ENCODE results near the gene MRM3. TPM values are rescaled to one million over a fixed set of nuclear protein-coding genes. Genes with fewer than 3 reads are reported as not detected.
A peak's percentile ranks its signal among the peaks of the same experiment; 100 is the strongest.

The MRM3 gene, protein sequence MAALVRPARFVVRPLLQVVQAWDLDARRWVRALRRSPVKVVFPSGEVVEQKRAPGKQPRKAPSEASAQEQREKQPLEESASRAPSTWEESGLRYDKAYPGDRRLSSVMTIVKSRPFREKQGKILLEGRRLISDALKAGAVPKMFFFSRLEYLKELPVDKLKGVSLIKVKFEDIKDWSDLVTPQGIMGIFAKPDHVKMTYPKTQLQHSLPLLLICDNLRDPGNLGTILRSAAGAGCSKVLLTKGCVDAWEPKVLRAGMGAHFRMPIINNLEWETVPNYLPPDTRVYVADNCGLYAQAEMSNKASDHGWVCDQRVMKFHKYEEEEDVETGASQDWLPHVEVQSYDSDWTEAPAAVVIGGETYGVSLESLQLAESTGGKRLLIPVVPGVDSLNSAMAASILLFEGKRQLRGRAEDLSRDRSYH
- total RNA-seq = 10 to 100 TPM; 14.0 to 18.7 TPM
- 10.1 TPM for polyA plus RNA-seq (2013, experiment 1 of 2)
- 10.7 TPM for polyA plus RNA-seq (2013, experiment 2 of 2)
- long read RNA-seq, experiment 1, partial matches to known transcripts = 0 of 8 reads
- long read RNA-seq, experiment 1, other reads (novel, unspliced or antisense) = 3 of 8 reads
- long read RNA-seq, experiment 2, transcript MRM3-201 (4 exons, 1,809 nt) = major isoform, 15 of 20 reads
- long read RNA-seq, experiment 2, partial matches to known transcripts = 1 of 20 reads
- long read RNA-seq, experiment 2, other reads (novel, unspliced or antisense) = 3 of 20 reads
- long read RNA-seq, experiment 3, transcript MRM3-201 (4 exons, 1,809 nt) = major isoform, 87 of 99 reads
- long read RNA-seq, experiment 3, partial matches to known transcripts = 3 of 99 reads
- long read RNA-seq, experiment 3, other reads (novel, unspliced or antisense) = 5 of 99 reads
- long read RNA-seq, experiment 4, transcript MRM3-201 (4 exons, 1,809 nt) = major isoform, 35 of 65 reads
- long read RNA-seq, experiment 4, partial matches to known transcripts = 17 of 65 reads
- long read RNA-seq, experiment 4, other reads (novel, unspliced or antisense) = 8 of 65 reads

DNA sequence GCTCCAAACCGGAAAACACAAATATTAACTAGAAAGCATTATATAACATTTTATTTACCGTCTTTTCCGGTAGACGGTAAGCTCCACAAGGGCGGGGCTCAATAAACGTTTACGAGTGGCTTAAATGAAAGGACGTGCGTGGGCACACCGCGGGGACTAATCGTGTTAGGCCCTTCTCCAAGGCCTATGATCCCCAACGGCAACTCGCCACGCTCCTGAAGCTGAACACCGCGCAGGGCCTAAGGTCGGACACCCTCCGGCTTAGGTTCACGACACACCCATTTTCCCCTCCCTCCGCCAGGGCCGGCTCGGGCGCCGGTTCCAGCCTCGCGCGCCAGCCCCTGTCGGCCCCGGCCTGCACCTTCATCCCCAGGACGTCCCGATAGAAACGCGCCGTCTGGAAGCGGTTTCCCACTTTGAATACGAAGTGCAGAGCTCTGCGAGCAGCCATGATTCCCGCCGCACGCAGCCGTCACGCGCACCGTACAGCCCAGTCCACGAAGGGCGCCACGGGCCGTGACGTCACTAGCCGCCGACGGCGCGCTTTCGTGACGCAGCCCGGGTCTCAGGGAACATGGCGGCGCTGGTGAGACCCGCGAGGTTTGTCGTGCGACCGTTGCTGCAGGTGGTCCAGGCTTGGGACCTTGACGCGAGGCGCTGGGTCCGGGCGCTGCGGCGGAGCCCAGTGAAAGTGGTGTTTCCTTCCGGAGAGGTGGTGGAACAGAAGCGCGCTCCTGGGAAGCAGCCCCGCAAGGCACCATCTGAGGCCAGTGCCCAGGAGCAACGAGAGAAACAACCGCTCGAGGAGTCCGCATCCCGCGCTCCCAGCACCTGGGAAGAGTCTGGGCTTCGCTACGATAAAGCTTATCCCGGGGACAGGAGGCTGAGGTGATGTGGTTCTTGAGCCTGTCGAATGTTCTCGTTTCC is at the start of gene MRM3, which contains the start of gene GLOD4:
Gene MRM3, plus strand, starts transcription at position 549 of the 927 bp plus-strand sequence. Its CDS starts 26 bp downstream, at position 575.
Gene GLOD4, minus strand, starts transcription at position 476 of the 927 bp plus-strand sequence. Its CDS starts 25 bp downstream, at position 451.
- WGBS, 2 experiments (ENCODE audit: insufficient coverage in 1 of 2, insufficient read length in 1 of 2) = 0% methylated on average over 29 to 87 of the region's 87 CpGs
- Mint-ChIP-seq H3K4me3 (peak within 1 kb of the TSS; percentile 96), H3K4me1 (peaks cover 10% of the 10 kb centered on the region), H3K9me3 (no peaks in the 10 kb centered on the region), H3K27ac (peak within 1 kb of the TSS; percentile 99), H3K27me3 (ENCODE audit: insufficient read depth) (no peaks in the 10 kb centered on the region), H3K36me3 (ENCODE audit: low read depth) (peaks cover 31% of the 10 kb centered on the region)
- Histone ChIP-seq H3K9ac (ENCODE audit: extremely low read depth, low read length, poor library complexity, severe bottlenecking) (peak within 1 kb of the TSS; percentile 97), H3K27ac (ENCODE audit: low read depth, low read length) (peak within 1 kb of the TSS; percentile 46), H3K4me3 (ENCODE audit: low read length) (peak within 1 kb of the TSS; percentile 92), H3K36me3 (ENCODE audit: control insufficient read depth, insufficient read depth, low read length) (peaks cover 54% of the 10 kb centered on the region), H3K9me3 (ENCODE audit: control insufficient read depth, low read length) (no peaks in the 10 kb centered on the region), H3K27me3 (ENCODE audit: control insufficient read depth, insufficient read depth, low read length, poor library complexity, severe bottlenecking) (no peaks in the 10 kb centered on the region), H3K4me1 (ENCODE audit: control insufficient read depth, insufficient read depth, low read length) (peaks cover 2% of the 10 kb centered on the region)
- peak; percentile 97 for DNase-seq
- TF ChIP-seq, protein P1, sequence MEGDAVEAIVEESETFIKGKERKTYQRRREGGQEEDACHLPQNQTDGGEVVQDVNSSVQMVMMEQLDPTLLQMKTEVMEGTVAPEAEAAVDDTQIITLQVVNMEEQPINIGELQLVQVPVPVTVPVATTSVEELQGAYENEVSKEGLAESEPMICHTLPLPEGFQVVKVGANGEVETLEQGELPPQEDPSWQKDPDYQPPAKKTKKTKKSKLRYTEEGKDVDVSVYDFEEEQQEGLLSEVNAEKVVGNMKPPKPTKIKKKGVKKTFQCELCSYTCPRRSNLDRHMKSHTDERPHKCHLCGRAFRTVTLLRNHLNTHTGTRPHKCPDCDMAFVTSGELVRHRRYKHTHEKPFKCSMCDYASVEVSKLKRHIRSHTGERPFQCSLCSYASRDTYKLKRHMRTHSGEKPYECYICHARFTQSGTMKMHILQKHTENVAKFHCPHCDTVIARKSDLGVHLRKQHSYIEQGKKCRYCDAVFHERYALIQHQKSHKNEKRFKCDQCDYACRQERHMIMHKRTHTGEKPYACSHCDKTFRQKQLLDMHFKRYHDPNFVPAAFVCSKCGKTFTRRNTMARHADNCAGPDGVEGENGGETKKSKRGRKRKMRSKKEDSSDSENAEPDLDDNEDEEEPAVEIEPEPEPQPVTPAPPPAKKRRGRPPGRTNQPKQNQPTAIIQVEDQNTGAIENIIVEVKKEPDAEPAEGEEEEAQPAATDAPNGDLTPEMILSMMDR (conservative IDR thresholded peaks at IDR 0.05) = peak; percentile 75

DNA sequence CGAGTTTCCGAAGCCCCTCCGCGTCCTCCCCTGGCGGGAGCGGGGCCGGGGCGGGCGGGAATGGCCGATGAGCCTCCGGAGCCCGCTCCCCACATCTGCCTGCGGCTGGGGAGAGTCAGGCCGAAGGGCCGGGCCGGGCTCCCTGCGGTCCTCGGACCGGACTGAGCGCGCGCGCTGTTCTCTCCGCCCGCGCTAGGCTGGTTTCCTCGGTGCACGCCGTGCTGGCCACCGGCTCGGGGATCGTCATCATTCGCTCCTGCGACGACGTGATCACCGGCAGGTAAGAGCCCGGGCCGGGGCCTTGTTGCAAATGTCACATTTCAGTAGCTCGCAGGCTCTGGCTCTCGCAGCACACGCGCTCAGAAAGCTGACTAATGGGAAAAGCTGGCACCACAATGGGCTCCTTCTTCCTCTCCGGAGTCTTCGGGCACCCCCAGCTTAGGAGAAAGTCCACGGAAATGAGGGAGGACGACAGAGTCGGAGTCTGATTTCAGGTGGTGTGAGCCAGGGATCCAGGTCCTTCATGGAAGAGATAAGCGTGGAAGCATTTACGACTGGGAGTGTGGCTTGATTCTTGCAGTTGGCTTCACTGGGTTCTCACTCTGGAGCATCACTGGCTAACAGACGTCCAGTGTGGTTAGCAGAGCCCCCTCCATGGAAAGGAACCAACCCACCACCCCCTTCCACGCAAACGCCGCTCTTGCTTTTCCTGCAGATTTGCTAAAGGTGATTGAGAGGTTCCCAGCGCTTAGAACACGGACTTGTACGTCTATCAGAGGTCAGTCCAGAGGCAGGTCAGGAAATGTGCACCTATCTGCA is 49.0 kb upstream of the MRM3 start:
- TF ChIP-seq, protein P1 (conservative IDR thresholded peaks at IDR 0.05) = no peak
- WGBS, 2 experiments (ENCODE audit: insufficient coverage in 1 of 2, insufficient read length in 1 of 2) = 9 to 16% methylated on average over 27 to 57 of the region's 57 CpGs
- Mint-ChIP-seq H3K27ac (peak overlapping the region; percentile 70), H3K27me3 (ENCODE audit: insufficient read depth) (peaks cover 41% of the 10 kb centered on the region), H3K36me3 (ENCODE audit: low read depth) (peaks cover 19% of the 10 kb centered on the region), H3K4me1 (peaks cover 9% of the 10 kb centered on the region), H3K4me3 (peak overlapping the region; percentile 81), H3K9me3 (no peaks in the 10 kb centered on the region)
- peak overlapping the region; percentile 29 for H3K9ac ChIP-seq (ENCODE audit: extremely low read depth, low read length, poor library complexity, severe bottlenecking)
- peaks cover 3% of the 10 kb centered on the region for H3K4me1 ChIP-seq (ENCODE audit: control insufficient read depth, insufficient read depth, low read length)
- peaks cover 7% of the 10 kb centered on the region for H3K27me3 ChIP-seq (ENCODE audit: control insufficient read depth, insufficient read depth, low read length, poor library complexity, severe bottlenecking)
- H3K27ac ChIP-seq (ENCODE audit: low read depth, low read length) = no peak overlapping the region
- peak overlapping the region; percentile 86 for H3K4me3 ChIP-seq (ENCODE audit: low read length)
- H3K36me3 ChIP-seq (ENCODE audit: control insufficient read depth, insufficient read depth, low read length) = peaks cover 33% of the 10 kb centered on the region
- DNase-seq = peak; percentile 86
- H3K9me3 ChIP-seq (ENCODE audit: control insufficient read depth, low read length) = no peaks in the 10 kb centered on the region
